Omental fat pad (tissue), 4 donors: ENCODE results near the gene PHF2. TPM values are rescaled to one million over a fixed set of nuclear protein-coding genes. Genes with fewer than 3 reads are reported as not detected.

ENCODE experiments used
- ATAC-seq: fragments of 150-250 bp; one replicate; pipeline ENCODE4 v1.9.1; 2016; ENCODE audit warnings: mild to moderate bottlenecking, moderate library complexity; ENCODE audit not compliant: low FRiP score
- DNase-seq: peaks from one replicate; pipeline ENCODE4 v3.0.0-alpha.2; 2019; ENCODE audit warnings: low spot score
- CTCF ChIP-seq, 3 donors: fragments of 450-650 bp; IDR thresholded peaks; one replicate each; pipeline ENCODE4 v1.5.1; 2016 to 2017; ENCODE audit warnings: antibody characterized with exemption in 3 of 3, mild to moderate bottlenecking in 3 of 3, moderate library complexity in 2 of 3
- total RNA-seq, 4 donors: library from RNA; depleted of rRNA; stranded (reverse); fragments of >200 nt; gene quantifications; one replicate each; pipeline ENCODE4 v1.1.0, GENCODE V29; 2016

The PHF2 gene
- total RNA-seq, 4 donors from 2014 or later: 15.8 to 24.5 (median 20.4) TPM

- ATAC-seq (no peak), DNase-seq (no peak)
- TF ChIP-seq CTCF (IDR thresholded peaks at IDR 0.05): no peak
Measured at GRCh38 chr9:93600504-93600903, 24.1 kb downstream of the PHF2 start.

DNA sequence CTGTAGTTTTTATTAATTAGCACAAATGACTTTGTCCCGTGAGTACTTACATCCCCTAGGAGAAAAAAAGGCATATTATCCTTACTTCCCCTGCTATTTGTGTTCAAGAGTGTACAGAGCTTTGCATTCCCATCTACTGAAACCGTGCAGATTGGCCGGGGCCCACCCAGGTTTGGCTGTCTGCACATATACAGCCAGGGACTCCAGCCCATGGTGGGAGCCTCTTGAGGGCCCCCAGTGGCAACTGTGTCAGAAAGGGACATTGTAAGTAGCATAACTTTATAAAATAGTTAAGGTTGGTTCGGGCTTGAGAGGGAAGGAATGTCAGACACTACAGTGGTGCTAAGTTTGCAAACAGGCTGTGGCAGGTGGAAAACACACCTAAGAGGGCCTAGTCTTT, 24.7 kb downstream of the PHF2 start:
- no peak for DNase-seq
- ATAC-seq: no peak
- no peak for TF ChIP-seq CTCF (IDR thresholded peaks at IDR 0.05)

- ATAC-seq (no peak), DNase-seq (no peak)
- TF ChIP-seq CTCF (IDR thresholded peaks at IDR 0.05): no peak
Measured at GRCh38 chr9:93601666-93602065, 25.3 kb downstream of the PHF2 start.

DNA sequence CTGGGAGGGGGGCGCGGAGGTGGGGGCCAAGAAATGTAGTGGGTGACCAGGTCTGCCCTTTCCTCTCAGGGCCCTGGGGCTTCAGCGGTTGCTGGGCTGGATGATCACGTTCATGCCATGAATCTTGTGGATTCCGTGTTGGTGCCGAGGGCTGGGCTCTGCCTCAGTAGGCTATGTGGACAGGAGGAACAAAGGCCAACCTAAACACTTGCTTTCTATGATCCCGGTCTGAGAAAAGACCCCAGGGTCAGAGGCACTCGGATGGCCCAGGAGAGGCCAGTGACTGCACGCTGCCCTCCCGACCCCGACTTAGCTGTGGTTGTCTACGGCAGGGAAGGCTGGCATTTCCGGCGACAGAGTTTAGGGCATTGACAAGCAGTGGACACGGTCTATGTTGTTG, 26.6 kb downstream of the PHF2 start:
- no peak for DNase-seq
- no peak for TF ChIP-seq CTCF (IDR thresholded peaks at IDR 0.05)
- ATAC-seq: no peak

DNA sequence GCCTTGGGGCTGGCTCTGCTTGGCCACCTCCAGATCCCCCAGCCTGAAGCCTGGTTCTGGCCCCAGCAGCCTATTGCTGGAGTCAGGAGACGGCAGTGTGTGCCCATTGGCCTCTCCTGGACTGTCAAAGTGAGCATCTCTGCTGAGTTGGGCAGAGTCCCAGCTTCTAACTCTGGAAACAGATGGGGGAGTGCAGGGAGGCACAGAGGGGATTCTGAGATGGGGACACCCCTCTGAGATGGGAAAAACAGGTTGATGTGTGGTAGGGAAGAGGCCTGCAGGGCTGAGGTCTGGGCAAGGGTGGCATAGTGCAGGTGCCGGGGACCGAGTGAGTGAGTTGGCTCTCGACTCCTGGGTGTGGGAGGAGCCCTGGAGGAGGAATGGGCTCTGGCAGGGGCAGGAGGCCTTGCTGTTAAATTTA, 27.5 kb downstream of the PHF2 start:
- DNase-seq: no peak
- no peak for ATAC-seq

DNA sequence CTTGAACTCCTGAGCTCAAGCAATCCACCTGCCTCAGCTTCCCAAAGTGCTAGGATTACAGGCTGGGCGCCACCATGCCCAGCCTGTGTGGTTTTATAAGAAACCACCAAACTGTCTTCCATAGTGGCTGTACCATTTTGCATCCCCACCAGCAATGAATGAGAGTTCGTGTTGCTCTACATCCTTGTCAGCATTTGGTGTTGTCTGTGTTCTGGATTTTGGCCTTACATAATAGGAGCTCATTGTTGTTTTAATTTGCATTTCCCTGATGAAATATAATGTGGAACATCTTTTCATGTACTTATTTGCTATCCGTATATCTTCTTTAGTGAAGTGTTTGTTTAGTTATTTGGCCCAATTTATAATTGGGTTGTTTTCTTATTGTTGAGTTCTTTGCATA, 29.8 kb downstream of the PHF2 start:
- ATAC-seq (no peak), DNase-seq (no peak)
- no peak for TF ChIP-seq CTCF (IDR thresholded peaks at IDR 0.05)

More for the DNA sequence above, 27.5 kb downstream of the PHF2 start:
- no peak for TF ChIP-seq CTCF (IDR thresholded peaks at IDR 0.05)

- TF ChIP-seq CTCF (IDR thresholded peaks at IDR 0.05): no peak
- ATAC-seq (no peak), DNase-seq (no peak)
Measured at GRCh38 chr9:93610206-93610605, 33.8 kb downstream of the PHF2 start.
